Mesothelial cell of epicardium (in vitro differentiated cells): ENCODE measurements around the gene SGSM2. TPM values are rescaled to one million over a fixed set of nuclear protein-coding genes. Genes with fewer than 3 reads are reported as not detected.

Source experiments
- DNase-seq, 2 experiments: peaks; one replicate each; pipeline ENCODE4 v3.0.0; 2021; ENCODE audit warnings: low spot score in 2 of 2; ENCODE audit not compliant: unreplicated experiment in 2 of 2
- H3K27ac Mint-ChIP-seq: 2 replicates; pipeline ENCODE4 v1.8.0; 2021; ENCODE audit warnings: mixed read lengths
- H3K27me3 Mint-ChIP-seq: 2 replicates; pipeline ENCODE4 v1.8.0; 2021; ENCODE audit warnings: low read depth, mixed read lengths
- H3K36me3 Mint-ChIP-seq: 2 replicates; pipeline ENCODE4 v1.8.0; 2021; ENCODE audit warnings: mixed read lengths
- H3K4me1 Mint-ChIP-seq: 2 replicates; pipeline ENCODE4 v1.8.0; 2021; ENCODE audit warnings: mixed read lengths
- H3K4me3 Mint-ChIP-seq: 2 replicates; pipeline ENCODE4 v1.8.0; 2021; ENCODE audit warnings: mild to moderate bottlenecking, moderate library complexity, mixed read lengths
- H3K9me3 Mint-ChIP-seq: 2 replicates; pipeline ENCODE4 v1.8.0; 2021; ENCODE audit warnings: mixed read lengths
- CTCF ChIP-seq: fragments of 200-600 bp; sonication (generic); IDR thresholded peaks from one replicate; pipeline ENCODE4 v1.5.0; 2021; ENCODE audit warnings: antibody characterized with exemption; ENCODE audit not compliant: unreplicated experiment
- total RNA-seq: library from RNA; stranded (reverse); gene quantifications from 3 replicates; pipeline ENCODE4 v1.2.1, GENCODE V29; 2021

SGSM2 gene
- total RNA-seq, 1 donor from 2014 or later = 79.2 TPM

- Mint-ChIP-seq H3K9me3 (no peaks in the 10 kb centered on the region), H3K27ac (no peak overlapping the region), H3K4me3 (no peak overlapping the region), H3K36me3 (peaks cover 10% of the 10 kb centered on the region), H3K4me1 (no peaks in the 10 kb centered on the region), H3K27me3 (no peaks in the 10 kb centered on the region)
- no peak for DNase-seq
- TF ChIP-seq CTCF = no peak
Observed at GRCh38 chr17:2412561-2413021, 75.3 kb downstream of the SGSM2 start.

- DNase-seq = no peak
- no peaks in the 10 kb centered on the region for H3K4me1 Mint-ChIP-seq
- H3K36me3 Mint-ChIP-seq = peaks cover 10% of the 10 kb centered on the region
- H3K27ac Mint-ChIP-seq = no peak overlapping the region
- H3K27me3 Mint-ChIP-seq = no peaks in the 10 kb centered on the region
- H3K4me3 Mint-ChIP-seq = no peak overlapping the region
- no peaks in the 10 kb centered on the region for H3K9me3 Mint-ChIP-seq
- no peak for TF ChIP-seq CTCF
Observed at GRCh38 chr17:2414446-2415064, 77.3 kb downstream of the SGSM2 start.

- H3K36me3 Mint-ChIP-seq = peaks cover 10% of the 10 kb centered on the region
- no peaks in the 10 kb centered on the region for H3K27me3 Mint-ChIP-seq
- H3K4me1 Mint-ChIP-seq = no peaks in the 10 kb centered on the region
- H3K27ac Mint-ChIP-seq = no peak overlapping the region
- no peak for DNase-seq
- no peaks in the 10 kb centered on the region for H3K9me3 Mint-ChIP-seq
- TF ChIP-seq CTCF = no peak
- no peak overlapping the region for H3K4me3 Mint-ChIP-seq
Observed at GRCh38 chr17:2415081-2415480, 77.8 kb downstream of the SGSM2 start.

GRCh38 chr17:2416010-2416734 is 78.9 kb downstream of the SGSM2 start:
- TF ChIP-seq CTCF = peak; percentile 93
- H3K27ac Mint-ChIP-seq = peak overlapping the region; percentile 61
- H3K27me3 Mint-ChIP-seq = no peaks in the 10 kb centered on the region
- no peaks in the 10 kb centered on the region for H3K4me1 Mint-ChIP-seq
- H3K36me3 Mint-ChIP-seq = peaks cover 11% of the 10 kb centered on the region
- peak; percentile 73 to 98 for DNase-seq
- no peaks in the 10 kb centered on the region for H3K9me3 Mint-ChIP-seq
- no peak overlapping the region for H3K4me3 Mint-ChIP-seq

- no peak for TF ChIP-seq CTCF
- DNase-seq = no peak
- Mint-ChIP-seq H3K4me3 (no peak overlapping the region), H3K36me3 (peaks cover 11% of the 10 kb centered on the region), H3K4me1 (peaks cover 3% of the 10 kb centered on the region), H3K27ac (no peak overlapping the region), H3K9me3 (no peaks in the 10 kb centered on the region), H3K27me3 (no peaks in the 10 kb centered on the region)
Observed at GRCh38 chr17:2418572-2418971, 81.3 kb downstream of the SGSM2 start.
